GM12801 (cell line): ENCODE results near the gene ACVR2B.

ENCODE experiments used
- TF ChIP-seq, protein P1 (sequence below): IDR thresholded peaks from one replicate; pipeline ENCODE4 v1.5.1; 2011; ENCODE audit warnings: control low read depth; ENCODE audit not compliant: insufficient read length; ENCODE audit errors: extremely low read depth

Gene ACVR2B

DNA sequence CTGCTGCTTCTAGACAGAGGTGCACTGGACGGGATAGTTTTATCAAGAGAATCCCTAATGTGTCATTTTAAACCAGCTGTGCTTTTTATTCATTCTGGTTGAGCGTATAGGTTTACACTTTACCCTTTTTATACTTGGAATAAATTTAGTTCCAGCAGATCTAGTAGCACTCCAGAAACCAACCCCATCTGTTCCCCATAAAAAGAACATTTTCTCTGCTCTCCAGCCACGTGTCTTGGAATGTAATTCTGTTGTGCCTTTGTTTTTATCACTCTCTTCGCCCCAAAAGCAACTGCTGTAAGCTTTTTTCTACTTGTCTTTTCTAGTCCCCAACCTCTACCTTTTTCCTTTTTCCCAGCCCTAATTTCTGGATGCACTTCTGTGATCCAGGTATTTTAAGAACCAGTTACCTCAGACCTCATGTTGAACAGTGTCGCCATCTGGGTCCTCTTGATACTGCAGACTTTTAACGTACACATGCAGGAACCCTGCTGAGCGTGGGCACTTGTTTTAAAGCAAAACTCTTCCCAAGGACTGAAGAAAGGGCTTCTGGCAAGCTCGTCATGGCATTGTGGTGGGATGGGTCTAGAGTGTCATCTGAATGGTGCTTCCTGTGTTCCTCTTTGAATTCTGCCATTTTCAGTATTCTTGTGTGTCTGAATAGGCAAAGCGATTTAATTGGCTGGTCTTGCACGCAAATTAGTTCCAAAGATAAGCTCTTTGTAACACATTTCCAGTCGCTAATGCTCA is 36.8 kb downstream of the ACVR2B start:
- TF ChIP-seq, protein P1, sequence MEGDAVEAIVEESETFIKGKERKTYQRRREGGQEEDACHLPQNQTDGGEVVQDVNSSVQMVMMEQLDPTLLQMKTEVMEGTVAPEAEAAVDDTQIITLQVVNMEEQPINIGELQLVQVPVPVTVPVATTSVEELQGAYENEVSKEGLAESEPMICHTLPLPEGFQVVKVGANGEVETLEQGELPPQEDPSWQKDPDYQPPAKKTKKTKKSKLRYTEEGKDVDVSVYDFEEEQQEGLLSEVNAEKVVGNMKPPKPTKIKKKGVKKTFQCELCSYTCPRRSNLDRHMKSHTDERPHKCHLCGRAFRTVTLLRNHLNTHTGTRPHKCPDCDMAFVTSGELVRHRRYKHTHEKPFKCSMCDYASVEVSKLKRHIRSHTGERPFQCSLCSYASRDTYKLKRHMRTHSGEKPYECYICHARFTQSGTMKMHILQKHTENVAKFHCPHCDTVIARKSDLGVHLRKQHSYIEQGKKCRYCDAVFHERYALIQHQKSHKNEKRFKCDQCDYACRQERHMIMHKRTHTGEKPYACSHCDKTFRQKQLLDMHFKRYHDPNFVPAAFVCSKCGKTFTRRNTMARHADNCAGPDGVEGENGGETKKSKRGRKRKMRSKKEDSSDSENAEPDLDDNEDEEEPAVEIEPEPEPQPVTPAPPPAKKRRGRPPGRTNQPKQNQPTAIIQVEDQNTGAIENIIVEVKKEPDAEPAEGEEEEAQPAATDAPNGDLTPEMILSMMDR: no peak

DNA sequence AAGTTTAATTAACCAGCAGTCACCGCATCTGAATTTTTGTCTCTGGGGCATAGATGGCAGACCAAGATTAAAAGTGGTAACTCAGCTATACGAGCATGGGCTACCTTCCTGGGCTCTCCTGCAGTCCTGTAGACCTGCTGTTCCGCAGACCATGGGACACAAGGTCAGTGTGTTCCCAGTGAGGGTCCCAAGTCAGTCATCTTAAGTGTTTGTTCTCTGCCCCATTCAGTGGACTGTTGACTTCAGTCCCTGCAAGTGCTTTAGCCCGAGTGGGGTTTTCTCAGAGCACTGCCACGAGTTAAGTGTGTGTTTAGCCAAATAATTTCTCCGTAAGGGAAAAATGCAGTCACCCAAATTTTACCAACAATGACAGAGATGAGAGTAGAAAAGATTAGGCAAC is 37.5 kb downstream of the ACVR2B start:
- TF ChIP-seq, protein P1: no peak

DNA sequence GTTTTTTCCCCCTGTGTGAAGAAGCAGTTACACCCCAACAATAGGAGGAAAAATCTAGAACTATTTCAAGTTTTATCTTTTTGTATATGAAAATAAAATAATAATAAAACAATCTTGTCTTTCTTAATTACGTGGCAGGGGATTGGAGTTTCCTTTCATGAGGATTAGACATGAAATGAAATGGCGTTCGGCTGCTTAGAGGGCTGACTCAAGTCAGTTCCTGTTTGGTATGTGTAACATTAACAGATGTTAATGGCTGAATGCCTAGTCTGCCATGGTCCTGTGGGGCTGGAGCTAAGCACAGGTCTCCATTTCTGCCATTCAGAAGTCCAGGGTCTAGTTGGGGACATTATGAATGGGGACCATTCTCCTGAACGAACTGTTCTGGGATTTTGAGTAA is 39.3 kb downstream of the ACVR2B start:
- TF ChIP-seq, protein P1: no peak

DNA sequence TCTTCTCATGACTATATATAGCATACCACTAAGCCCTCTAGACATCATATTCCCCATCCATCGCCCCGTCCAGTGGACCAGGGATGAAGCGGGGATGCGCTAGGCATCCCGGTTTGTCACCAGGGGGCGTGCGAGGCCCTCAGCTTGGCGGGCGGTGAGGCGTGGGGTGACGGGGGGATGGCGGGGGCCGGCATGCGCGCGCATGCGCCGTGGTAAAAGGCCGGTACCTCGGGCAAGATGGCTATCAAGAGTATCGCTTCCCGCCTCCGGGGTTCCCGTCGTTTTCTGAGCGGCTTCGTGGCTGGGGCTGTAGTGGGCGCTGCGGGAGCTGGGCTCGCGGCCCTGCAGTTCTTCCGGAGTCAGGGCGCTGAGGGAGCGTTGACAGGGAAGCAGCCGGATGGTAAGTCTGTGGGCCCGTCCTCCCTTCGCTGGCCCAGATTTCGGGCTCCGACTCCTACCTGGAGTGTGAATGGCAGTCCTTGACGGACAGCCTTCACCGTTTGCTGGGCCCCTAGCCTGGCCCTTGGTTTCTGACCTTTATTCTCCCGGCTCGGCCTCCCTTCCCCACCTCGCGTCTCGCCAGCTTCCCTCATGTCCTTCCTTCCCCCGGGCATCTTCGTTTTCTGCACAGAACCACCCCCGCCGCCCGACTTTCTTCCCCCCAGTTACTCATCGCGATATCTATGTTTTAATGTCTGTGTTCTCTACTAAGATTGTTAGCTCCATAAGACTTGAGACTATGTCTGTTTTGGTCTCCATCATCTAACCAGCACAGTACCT is 42.6 kb downstream of the ACVR2B start, which contains the start of gene EXOG:
Gene EXOG (plus strand): TSS at position 210 of the 780 bp plus-strand sequence. CDS start 28 bp downstream, at position 238.
- TF ChIP-seq, protein P1: no peak

DNA sequence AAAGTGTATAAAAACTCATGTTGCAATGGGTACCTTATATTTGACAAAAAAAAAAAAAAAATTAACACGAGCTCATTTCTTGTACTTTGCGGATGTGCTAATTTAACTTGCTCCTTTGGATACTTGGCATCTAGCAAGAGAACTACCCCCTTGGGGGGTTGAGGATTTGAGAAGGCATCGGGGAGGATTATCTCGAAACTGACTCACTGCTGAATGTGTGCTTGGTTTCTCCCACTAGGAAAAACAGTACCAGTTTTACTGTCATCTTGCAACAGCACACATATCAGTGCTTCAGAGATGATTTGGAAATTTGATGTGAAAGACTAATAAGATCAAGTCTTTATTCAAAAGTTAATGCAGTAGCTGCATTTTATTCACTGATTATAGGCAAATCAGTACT is 43.3 kb downstream of the ACVR2B start:
- TF ChIP-seq, protein P1: no peak

DNA sequence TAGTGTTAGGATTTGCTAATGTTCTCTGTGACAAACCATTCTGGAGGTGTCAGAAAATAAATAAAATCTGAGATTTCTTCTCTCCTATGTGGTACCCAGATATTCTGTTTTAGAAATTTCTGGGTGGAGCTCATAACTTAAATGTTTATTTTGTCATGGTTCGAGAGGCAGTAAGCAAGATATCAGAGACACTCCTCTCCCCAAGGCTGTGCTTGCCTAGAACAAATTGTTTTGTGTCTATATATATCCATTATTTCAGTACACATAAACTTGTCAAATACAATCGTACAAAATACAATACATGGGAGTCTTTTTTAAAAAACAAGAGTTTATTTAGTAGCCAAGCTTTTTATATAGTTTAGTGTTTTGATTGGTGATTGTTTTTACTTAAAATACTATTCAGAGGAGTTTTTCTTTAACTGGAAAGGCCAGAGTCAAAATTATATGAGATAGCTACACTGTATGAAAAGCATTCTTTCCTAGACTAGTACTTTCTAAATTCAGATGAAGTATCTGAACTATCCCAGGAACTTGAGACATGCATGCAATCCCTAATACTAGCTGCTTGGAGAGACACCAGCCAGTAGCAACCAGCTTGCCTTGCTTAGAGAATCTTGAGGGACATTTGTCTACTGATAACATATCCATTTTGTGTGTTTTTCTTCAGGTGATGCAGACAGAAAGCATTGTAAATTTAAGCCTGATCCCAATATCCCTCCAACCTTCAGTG is 47.2 kb downstream of the ACVR2B start:
- TF ChIP-seq, protein P1: no peak

DNA sequence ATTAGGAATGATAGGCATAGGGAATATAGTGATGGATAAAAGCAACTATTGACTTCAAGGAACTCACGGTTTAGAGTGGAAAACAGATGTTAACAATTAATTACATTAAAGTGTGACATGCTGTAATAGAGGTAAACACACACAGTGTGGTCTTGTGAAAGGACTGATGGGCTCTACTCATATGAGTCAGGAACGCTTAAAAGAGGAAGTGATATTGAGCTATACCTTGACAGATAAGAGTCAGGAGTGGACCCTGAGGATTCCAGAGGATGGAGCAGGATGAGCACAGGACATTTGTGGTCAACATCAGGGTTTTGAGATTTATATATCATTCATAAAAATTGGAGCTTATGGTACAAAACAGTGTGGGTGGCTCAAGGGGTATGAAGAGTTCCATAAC is 53.4 kb downstream of the ACVR2B start:
- TF ChIP-seq, protein P1: no peak
